Measurements from ENCODE around the gene PTPN3.

- no peak for TF ChIP-seq CTCF (IDR thresholded peaks at IDR 0.05)
- no peak for TF ChIP-seq BHLHE40 (IDR thresholded peaks at IDR 0.05; ENCODE audit: low read depth, low read length)
- TF ChIP-seq SMC3 (IDR thresholded peaks at IDR 0.05), result no peak
- no peak for TF ChIP-seq ESRRA (IDR thresholded peaks at IDR 0.05; ENCODE audit: borderline replicate concordance, low read length)
- no peak for TF ChIP-seq RCOR1 (IDR thresholded peaks at IDR 0.05; ENCODE audit: low read depth, low read length)
These were observed 37.5 kb downstream of the PTPN3 start for GRCh38 chr9:109460576-109460975.
